DND-41 (cell line): ENCODE results near the gene KRTAP5-4.

Experiments used
- ATAC-seq: fragments of 200-7000 bp; cut with Tn5 transposase; 3 replicates; pipeline ENCODE4 v1.9.1; 2021; ENCODE audit warnings: low read depth; ENCODE audit not compliant: insufficient read depth
- DNase-seq: peaks from one replicate; pipeline ENCODE4 v3.0.0-alpha.2; 2020
- H2AFZ ChIP-seq: 2 replicates; pipeline ENCODE4 v1.6.0; 2012; ENCODE audit warnings: low read depth, low read length
- H3K27ac ChIP-seq: 2 replicates; pipeline ENCODE4 v1.5.1; 2012; ENCODE audit warnings: low read length, inconsistent platforms
- H3K27me3 ChIP-seq: fragments of 200-600 bp; sonication (generic); 2 replicates; pipeline ENCODE4 v1.6.0; 2012; ENCODE audit warnings: low read length, mild to moderate bottlenecking, inconsistent platforms; ENCODE audit not compliant: insufficient read depth, poor library complexity
- H3K36me3 ChIP-seq: 2 replicates; pipeline ENCODE4 v1.5.1; 2012; ENCODE audit warnings: low read length, inconsistent platforms; ENCODE audit not compliant: insufficient read depth
- H3K4me1 ChIP-seq: 2 replicates; pipeline ENCODE4 v1.5.1; 2012; ENCODE audit warnings: mild to moderate bottlenecking, low read length; ENCODE audit not compliant: insufficient read depth
- H3K4me2 ChIP-seq: 2 replicates; pipeline ENCODE4 v1.6.0; 2012; ENCODE audit warnings: mild to moderate bottlenecking, moderate library complexity, low read length, inconsistent platforms; ENCODE audit not compliant: insufficient read depth
- H3K4me3 ChIP-seq, 2 experiments: fragments of 200-600 bp in 1 of 2; shearing (Covaris generic) in 1 of 2; 2 replicates each; pipeline ENCODE4 v1.5.1; 2012 to 2016; ENCODE audit warnings: inconsistent platforms in 2 of 2, low read length in 2 of 2, mild to moderate bottlenecking in 2 of 2, low read depth in 1 of 2, moderate library complexity in 1 of 2
- H3K79me2 ChIP-seq: 2 replicates; pipeline ENCODE4 v1.6.0; 2012; ENCODE audit warnings: low read length, inconsistent platforms; ENCODE audit not compliant: insufficient read depth
- H3K9ac ChIP-seq: 2 replicates; pipeline ENCODE4 v1.6.0; 2012; ENCODE audit warnings: low read depth, mild to moderate bottlenecking, inconsistent platforms, low read length, moderate library complexity
- H3K9me3 ChIP-seq: 2 replicates; pipeline ENCODE4 v1.5.1; 2012; ENCODE audit warnings: low read length, moderate library complexity, mild to moderate bottlenecking, inconsistent platforms; ENCODE audit not compliant: insufficient read depth, severe bottlenecking
- H4K20me1 ChIP-seq: 2 replicates; pipeline ENCODE4 v1.6.0; 2012; ENCODE audit warnings: low read length; ENCODE audit not compliant: insufficient read depth
- EZH2 ChIP-seq: IDR thresholded peaks from 3 replicates; pipeline ENCODE4 v1.6.1; 2012; ENCODE audit warnings: borderline replicate concordance, low read depth, mild to moderate bottlenecking, moderate library complexity, low read length, inconsistent platforms; ENCODE audit not compliant: severe bottlenecking
- TF ChIP-seq, protein P1 (sequence below): IDR thresholded peaks from 2 replicates; pipeline ENCODE4 v1.5.1; 2012; ENCODE audit warnings: borderline replicate concordance, low read length, moderate library complexity, mild to moderate bottlenecking; ENCODE audit not compliant: poor library complexity, severe bottlenecking; ENCODE audit errors: extremely low read depth

The KRTAP5-4 gene

DNA sequence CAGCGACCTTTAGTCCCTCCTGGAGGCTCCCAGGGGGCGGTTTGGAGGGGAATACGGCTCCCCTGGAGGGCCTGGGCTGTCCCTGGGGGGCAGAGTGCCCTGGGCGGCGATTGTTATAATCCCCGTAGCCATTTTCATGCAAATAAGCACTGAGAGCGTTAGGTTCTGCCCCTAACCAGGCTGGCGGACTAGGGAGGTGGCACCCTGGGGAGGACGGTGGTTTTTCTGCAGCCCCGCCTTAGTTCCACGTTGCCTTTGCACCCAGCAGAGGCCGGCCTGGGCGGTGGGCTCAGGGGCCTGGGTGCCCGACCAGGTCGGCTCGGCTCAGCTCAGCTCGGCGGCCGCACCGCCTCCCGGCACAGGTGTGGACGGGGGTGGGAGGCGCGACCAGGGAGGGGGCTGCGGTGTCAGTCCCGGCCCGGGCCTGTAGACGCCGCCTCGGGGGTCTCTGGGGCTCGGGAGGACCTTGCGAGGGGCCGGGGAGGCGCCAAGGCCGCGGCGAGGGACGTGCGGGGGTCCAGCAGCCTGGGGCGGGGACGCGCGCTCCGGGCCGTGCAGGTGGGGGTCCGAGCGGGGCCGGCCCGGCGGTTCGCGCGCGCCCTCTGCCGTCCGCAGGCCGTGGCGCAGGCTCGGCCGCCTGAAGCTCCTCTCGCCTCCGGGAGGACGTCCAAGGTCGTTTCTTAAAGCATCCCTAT is 47.6 kb downstream of the KRTAP5-4 start:
- Histone ChIP-seq H2AFZ (no peak overlapping the region), H3K4me3 (no peak overlapping the region), H3K9ac (no peak overlapping the region), H3K36me3 (no peaks in the 10 kb centered on the region), H3K27me3 (no peaks in the 10 kb centered on the region), H3K4me1 (no peaks in the 10 kb centered on the region), H3K4me2 (peak overlapping the region; percentile 9; the same call in 1 of the 2 replicates), H4K20me1 (peaks cover 10% of the 10 kb centered on the region), H3K27ac (no peak overlapping the region), H3K79me2 (no peaks in the 10 kb centered on the region), H3K9me3 (no peaks in the 10 kb centered on the region)
- TF ChIP-seq, protein P1, sequence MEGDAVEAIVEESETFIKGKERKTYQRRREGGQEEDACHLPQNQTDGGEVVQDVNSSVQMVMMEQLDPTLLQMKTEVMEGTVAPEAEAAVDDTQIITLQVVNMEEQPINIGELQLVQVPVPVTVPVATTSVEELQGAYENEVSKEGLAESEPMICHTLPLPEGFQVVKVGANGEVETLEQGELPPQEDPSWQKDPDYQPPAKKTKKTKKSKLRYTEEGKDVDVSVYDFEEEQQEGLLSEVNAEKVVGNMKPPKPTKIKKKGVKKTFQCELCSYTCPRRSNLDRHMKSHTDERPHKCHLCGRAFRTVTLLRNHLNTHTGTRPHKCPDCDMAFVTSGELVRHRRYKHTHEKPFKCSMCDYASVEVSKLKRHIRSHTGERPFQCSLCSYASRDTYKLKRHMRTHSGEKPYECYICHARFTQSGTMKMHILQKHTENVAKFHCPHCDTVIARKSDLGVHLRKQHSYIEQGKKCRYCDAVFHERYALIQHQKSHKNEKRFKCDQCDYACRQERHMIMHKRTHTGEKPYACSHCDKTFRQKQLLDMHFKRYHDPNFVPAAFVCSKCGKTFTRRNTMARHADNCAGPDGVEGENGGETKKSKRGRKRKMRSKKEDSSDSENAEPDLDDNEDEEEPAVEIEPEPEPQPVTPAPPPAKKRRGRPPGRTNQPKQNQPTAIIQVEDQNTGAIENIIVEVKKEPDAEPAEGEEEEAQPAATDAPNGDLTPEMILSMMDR = peak; percentile 90
- TF ChIP-seq EZH2 = no peak
- peak; percentile 46 for DNase-seq
- peak; percentile 86 for ATAC-seq

DNA sequence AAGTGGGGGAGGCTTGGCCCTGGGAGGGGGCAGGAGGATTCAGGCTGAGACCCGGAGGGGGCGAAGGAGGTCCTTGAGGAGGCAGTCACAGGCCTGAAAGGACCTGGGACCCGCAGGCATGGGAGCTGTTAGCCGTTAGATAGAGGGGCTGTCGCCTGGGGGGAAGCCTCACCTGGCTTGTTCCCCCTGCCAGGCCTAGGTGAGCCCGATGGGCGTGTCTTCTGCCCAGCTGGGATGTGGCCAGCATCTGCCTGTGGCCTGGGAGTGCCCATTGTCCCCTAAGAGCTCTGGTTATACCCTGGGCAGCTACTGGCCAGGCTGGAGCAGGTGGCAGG is 48.1 kb downstream of the KRTAP5-4 start:
- DNase-seq (no peak), ATAC-seq (no peak)
- Histone ChIP-seq H3K4me1 (no peaks in the 10 kb centered on the region), H2AFZ (no peak overlapping the region), H3K9ac (no peak overlapping the region), H3K9me3 (no peaks in the 10 kb centered on the region), H3K27ac (no peak overlapping the region), H3K4me2 (no peak overlapping the region), H3K27me3 (no peaks in the 10 kb centered on the region), H3K4me3 (no peak overlapping the region), H4K20me1 (peaks cover 10% of the 10 kb centered on the region), H3K79me2 (no peaks in the 10 kb centered on the region), H3K36me3 (no peaks in the 10 kb centered on the region)
- no peak for TF ChIP-seq EZH2
- TF ChIP-seq, protein P1 = no peak

DNA sequence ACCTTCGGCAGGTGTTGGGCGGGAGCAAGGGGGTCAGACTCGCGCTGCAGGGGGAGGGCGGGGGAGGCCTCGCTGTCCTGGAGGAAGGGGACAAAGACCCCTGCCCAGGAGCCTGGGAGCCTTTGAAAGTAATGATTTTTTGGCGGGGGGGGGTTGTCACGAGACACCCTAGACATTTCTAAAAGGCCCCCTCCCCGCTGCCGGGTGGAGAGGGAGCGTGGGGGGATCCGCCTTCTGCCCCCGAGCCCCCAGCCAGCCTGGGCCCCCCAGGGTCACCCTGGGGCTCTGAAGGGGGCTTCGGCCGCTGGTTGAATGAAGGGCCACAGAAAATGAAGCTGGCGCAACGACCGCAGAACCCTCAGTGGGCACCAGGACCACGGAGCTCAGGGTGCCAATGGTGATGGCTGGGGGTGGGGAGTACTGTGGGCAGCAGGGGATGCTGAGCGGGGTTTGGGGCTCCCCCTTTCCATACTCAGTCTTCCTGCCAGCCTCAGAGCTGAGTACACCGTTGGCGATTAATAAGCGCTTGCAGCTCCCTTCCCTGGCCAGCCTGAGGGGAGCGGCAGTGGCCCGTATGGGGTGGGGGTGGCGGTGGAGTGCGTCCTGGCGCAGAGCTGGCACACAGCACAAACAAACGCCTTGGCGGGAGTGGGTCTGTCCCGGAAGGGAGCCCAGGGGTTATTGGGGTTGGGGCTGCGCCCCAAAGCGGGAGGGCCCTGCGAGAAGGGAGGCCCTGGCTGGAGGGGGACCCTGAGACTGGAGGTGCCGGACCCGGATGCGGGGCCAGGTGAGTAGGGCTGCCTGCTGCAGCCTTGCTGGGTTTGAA is 48.6 kb downstream of the KRTAP5-4 start:
- no peak for DNase-seq
- Histone ChIP-seq H3K9me3 (no peaks in the 10 kb centered on the region), H3K4me1 (no peaks in the 10 kb centered on the region), H2AFZ (no peak overlapping the region), H3K27ac (no peak overlapping the region), H3K27me3 (no peaks in the 10 kb centered on the region), H3K9ac (no peak overlapping the region), H3K4me3 (no peak overlapping the region), H3K36me3 (no peaks in the 10 kb centered on the region), H3K4me2 (no peak overlapping the region), H4K20me1 (peaks cover 10% of the 10 kb centered on the region), H3K79me2 (no peaks in the 10 kb centered on the region)
- no peak for TF ChIP-seq EZH2
- TF ChIP-seq, protein P1 = no peak
- ATAC-seq = no peak
